ENCODE data around the gene CCDC7. TPM values are rescaled to one million over a fixed set of nuclear protein-coding genes. Genes with fewer than 3 reads are reported as not detected.

CCDC7 gene
- total RNA-seq, 2 experiments from 2014 or later: 69.4 to 72.9 TPM

- Mint-ChIP-seq H3K27me3 (no peaks in the 10 kb centered on the region), H3K9me3 (no peaks in the 10 kb centered on the region), H3K4me1 (ENCODE audit: low read depth) (peaks cover 5% of the 10 kb centered on the region), H3K36me3 (ENCODE audit: low read depth) (no peaks in the 10 kb centered on the region), H3K4me3 (no peak overlapping the region), H3K27ac (no peak overlapping the region)
- no peaks in the 10 kb centered on the region for H3K36me3 ChIP-seq (ENCODE audit: insufficient read depth, low read length)
- H3K4me1 ChIP-seq (ENCODE audit: insufficient read depth, low read length): no peaks in the 10 kb centered on the region
- DNase-seq: no peak
- intact Hi-C loops (cut with DNase I, micrococcal nuclease): no loop called here
- no peak overlapping the region for H3K27ac ChIP-seq (ENCODE audit: low read depth in 1 of 2, low read length in 2 of 2)
- no peak for TF ChIP-seq CTCF (IDR thresholded peaks at IDR 0.05)
- ATAC-seq (ENCODE audit: poor library complexity): no peak
- no peaks in the 10 kb centered on the region for H3K9me3 ChIP-seq (ENCODE audit: control insufficient read depth in 1 of 2, insufficient read depth in 1 of 2, low read length in 2 of 2)
- H3K4me3 ChIP-seq (ENCODE audit: low read length): no peak overlapping the region
- no peaks in the 10 kb centered on the region for H3K27me3 ChIP-seq (ENCODE audit: control insufficient read depth in 1 of 2, insufficient read depth in 2 of 2, low read length in 2 of 2)
- POLR2A ChIA-PET: no interaction called here
- CTCF ChIA-PET: no interaction called here
Measured at GRCh38 chr10:32412499-32412853, 33.5 kb upstream of the CCDC7 start.

GRCh38 chr10:32413513-32413912 lies 32.4 kb upstream of the CCDC7 start:
- Mint-ChIP-seq H3K4me3 (no peak overlapping the region), H3K36me3 (ENCODE audit: low read depth) (no peaks in the 10 kb centered on the region), H3K27ac (no peak overlapping the region), H3K9me3 (no peaks in the 10 kb centered on the region), H3K4me1 (ENCODE audit: low read depth) (peaks cover 5% of the 10 kb centered on the region), H3K27me3 (no peaks in the 10 kb centered on the region)
- Histone ChIP-seq H3K4me3 (ENCODE audit: low read length) (no peak overlapping the region), H3K36me3 (ENCODE audit: insufficient read depth, low read length) (no peaks in the 10 kb centered on the region), H3K9me3 (ENCODE audit: control insufficient read depth in 1 of 2, insufficient read depth in 1 of 2, low read length in 2 of 2) (no peaks in the 10 kb centered on the region), H3K27me3 (ENCODE audit: control insufficient read depth in 1 of 2, insufficient read depth in 2 of 2, low read length in 2 of 2) (no peaks in the 10 kb centered on the region), H3K4me1 (ENCODE audit: insufficient read depth, low read length) (no peaks in the 10 kb centered on the region), H3K27ac (ENCODE audit: low read depth in 1 of 2, low read length in 2 of 2) (no peak overlapping the region)
- intact Hi-C loops (cut with DNase I, micrococcal nuclease): no loop called here
- ChIA-PET POLR2A (no interaction called here), CTCF (no interaction called here)
- ATAC-seq (ENCODE audit: poor library complexity) (peak; percentile 48), DNase-seq (peak in 7 of 14 experiments; percentile 0 to 45 (median 8))
- TF ChIP-seq CTCF (IDR thresholded peaks at IDR 0.05): no peak

- CTCF ChIA-PET: no interaction called here
- DNase-seq: no peak
- H3K27me3 ChIP-seq (ENCODE audit: control insufficient read depth in 1 of 2, insufficient read depth in 2 of 2, low read length in 2 of 2): no peaks in the 10 kb centered on the region
- peaks cover 5% of the 10 kb centered on the region for H3K4me1 Mint-ChIP-seq (ENCODE audit: low read depth)
- ATAC-seq (ENCODE audit: poor library complexity): no peak
- H3K4me3 ChIP-seq (ENCODE audit: low read length): no peak overlapping the region
- H3K4me1 ChIP-seq (ENCODE audit: insufficient read depth, low read length): no peaks in the 10 kb centered on the region
- no peak overlapping the region for H3K4me3 Mint-ChIP-seq
- no peaks in the 10 kb centered on the region for H3K36me3 Mint-ChIP-seq (ENCODE audit: low read depth)
- H3K27ac Mint-ChIP-seq: no peak overlapping the region
- H3K9me3 Mint-ChIP-seq: no peaks in the 10 kb centered on the region
- H3K9me3 ChIP-seq (ENCODE audit: control insufficient read depth in 1 of 2, insufficient read depth in 1 of 2, low read length in 2 of 2): no peaks in the 10 kb centered on the region
- H3K27ac ChIP-seq (ENCODE audit: low read depth in 1 of 2, low read length in 2 of 2): no peak overlapping the region
- intact Hi-C loops (cut with DNase I, micrococcal nuclease): no loop called here
- TF ChIP-seq CTCF (IDR thresholded peaks at IDR 0.05): no peak
- POLR2A ChIA-PET: no interaction called here
- H3K27me3 Mint-ChIP-seq: no peaks in the 10 kb centered on the region
- no peaks in the 10 kb centered on the region for H3K36me3 ChIP-seq (ENCODE audit: insufficient read depth, low read length)
Measured at GRCh38 chr10:32415361-32415760, 30.6 kb upstream of the CCDC7 start.
